HepG2 (cell line): ENCODE results near the gene ABHD2. TPM values are rescaled to one million over a fixed set of nuclear protein-coding genes. Genes with fewer than 3 reads are reported as not detected.

Experiments used
- ATAC-seq: fragments of 200-7000 bp; cut with Tn5 transposase; 3 replicates; pipeline ENCODE4 v1.9.1; 2020; ENCODE audit warnings: mild to moderate bottlenecking, moderate library complexity
- BruUV-seq: library from RNA; stranded (reverse); fragments of 400-500 nt; replicated peaks from 2 replicates; lab custom pipeline; 2021; lab: Mats Ljungman, UMichigan
- CTCF ChIA-PET: fragments of 300-600 bp; formaldehyde crosslinking; extraction: SDS; loops from one replicate; lab custom pipeline; 2021; ENCODE audit warnings: low total read pairs, inconsistent platforms, low intra/inter-chr PET ratio; lab: Yijun Ruan, JAX
- POLR2A ChIA-PET: fragments of 350-600 bp; sonication (Branson Sonifier 250); formaldehyde crosslinking; loops from one replicate; lab custom pipeline; 2020; ENCODE audit warnings: antibody characterized with exemption, inconsistent platforms; lab: Yijun Ruan, JAX
- DNase-seq: peaks from one replicate; pipeline ENCODE4 v3.0.0-alpha.2; 2015; ENCODE audit warnings: low spot score
- FAIRE-seq: peaks from 3 replicates; lab custom pipeline; 2011; peaks lifted over from hg19 to GRCh38; lab: Jason Lieb, UNC
- H2AFZ ChIP-seq: one replicate; pipeline ENCODE4 v1.6.1; 2011; ENCODE audit warnings: low read length, inconsistent platforms
- H3K27ac ChIP-seq: fragments of 300-600 bp; 3 replicates; pipeline ENCODE4 v1.8.0; 2011; ENCODE audit warnings: mixed run types, mild to moderate bottlenecking, mixed read lengths, low read length, inconsistent platforms; ENCODE audit not compliant: insufficient read depth; ENCODE audit errors: extremely low read length
- H3K27me3 ChIP-seq, 2 experiments: fragments of 200-600 bp in 1 of 2; 2 replicates in 1 of 2; 3 replicates in 1 of 2; pipeline versions ENCODE4 v1.6.0 to v1.8.0; 2011; ENCODE audit warnings: low read length in 2 of 2, mild to moderate bottlenecking in 2 of 2, moderate library complexity in 2 of 2, inconsistent platforms in 1 of 2; ENCODE audit not compliant: insufficient read depth in 2 of 2, control insufficient read depth in 1 of 2
- H3K36me3 ChIP-seq, 2 experiments: fragments of 200-600 bp in 1 of 2; replicated peaks in 1 of 2; 2 replicates in 1 of 2; 3 replicates in 1 of 2; pipeline versions ENCODE4 v1.5.1 to v1.8.0; 2011; ENCODE audit warnings: low read length in 2 of 2, inconsistent platforms in 1 of 2; ENCODE audit not compliant: insufficient read depth in 2 of 2, control insufficient read depth in 1 of 2
- H3K4me1 ChIP-seq: 2 replicates; pipeline ENCODE4 v1.5.1; 2012; ENCODE audit warnings: low read length, inconsistent platforms; ENCODE audit not compliant: insufficient read depth
- H3K4me2 ChIP-seq: 2 replicates; pipeline ENCODE4 v1.6.0; 2011; ENCODE audit warnings: low read depth, low read length, inconsistent platforms
- H3K4me3 ChIP-seq, 3 experiments: fragments of 200-600 bp in 1 of 3; sonication (generic), shearing (Covaris generic) in 1 of 3; replicated peaks in 1 of 3; 2 replicates each; pipeline ENCODE4 v1.5.1; 2011 to 2016; ENCODE audit warnings: low read length in 3 of 3, inconsistent platforms in 2 of 3, low read depth in 2 of 3, mild to moderate bottlenecking in 2 of 3, control low read depth in 1 of 3, mixed read lengths in 1 of 3; ENCODE audit not compliant: insufficient read depth in 1 of 3
- H3K79me2 ChIP-seq: one replicate; pipeline ENCODE4 v1.6.1; 2011; ENCODE audit warnings: low read length, inconsistent platforms; ENCODE audit not compliant: insufficient read depth
- H3K9ac ChIP-seq: 2 replicates; pipeline ENCODE4 v1.6.0; 2011; ENCODE audit warnings: mild to moderate bottlenecking, low read depth, low read length, inconsistent platforms; ENCODE audit not compliant: insufficient read depth
- H3K9me3 ChIP-seq: 2 replicates; pipeline ENCODE4 v1.5.1; 2012; ENCODE audit warnings: mild to moderate bottlenecking, low read length
- H4K20me1 ChIP-seq: 2 replicates; pipeline ENCODE4 v1.6.0; 2011; ENCODE audit warnings: inconsistent platforms, mild to moderate bottlenecking, low read length, moderate library complexity; ENCODE audit not compliant: insufficient read depth
- ASH2L ChIP-seq: fragments of 300-600, 200-600 bp; sonication (generic); IDR thresholded peaks from 2 replicates; pipeline ENCODE4 v1.7.0; 2017; ENCODE audit warnings: low read depth, mild to moderate bottlenecking, moderate library complexity, mixed read lengths, low read length; ENCODE audit not compliant: insufficient read length
- HCFC1 ChIP-seq: fragments of 150-350 bp; IDR thresholded peaks from 2 replicates; pipeline ENCODE4 v1.6.1; 2014; ENCODE audit warnings: low read depth, low read length
- MEF2D ChIP-seq: sonication (generic); formaldehyde crosslinking; IDR thresholded peaks from 2 replicates; pipeline ENCODE4 v1.5.1; 2020; ENCODE audit warnings: mild to moderate bottlenecking, missing genetic modification reagents
- PCBP2 ChIP-seq: fragments of 200-400 bp; formaldehyde crosslinking; optimal IDR thresholded peaks from 2 replicates; pipeline ENCODE3; 2018; ENCODE audit warnings: low read length, low read depth; ENCODE audit not compliant: poor library complexity, severe bottlenecking
- ZFP90 ChIP-seq: sonication (generic); formaldehyde crosslinking; IDR thresholded peaks from 2 replicates; pipeline ENCODE4 v1.8.0; 2022; ENCODE audit warnings: missing genetic modification reagents, mild to moderate bottlenecking, inconsistent platforms, borderline replicate concordance
- WGBS: methylation state at CpG from one replicate; pipeline ENCODE4 v1.1.6; 2017; ENCODE audit warnings: low lambda C conversion rate; 5-methylcytosine and 5-hydroxymethylcytosine counted together
- in situ Hi-C: cut with HindIII; loops from 2 replicates; pipeline ENCODE4 v1.10.0; 2017; ENCODE audit warnings: low pct_unique_long_range_greater_than_20kb; ENCODE audit not compliant: extremely low pct_ligation_motif_present
- intact Hi-C: fragments of 100-400 bp; cut with micrococcal nuclease; formaldehyde crosslinking; loops from one replicate; pipeline ENCODE4 v1.10.0; 2022; ENCODE audit not compliant: unreplicated experiment
- polyA plus RNA-seq, 8 experiments: library from polyadenylated mRNA; depleted of rRNA in 3 of 8; stranded (reverse) in 7 of 8; unstranded in 1 of 8; fragments of >200 nt; fragmentation: Illumina TruSeq in 4 of 8; extraction: Trizol in 4 of 8; gene quantifications; 2 replicates each; pipeline versions ENCODE4 v1.2.1 to v1.2.3, GENCODE V29; 2011 to 2016; ENCODE audit warnings: low read depth in 4 of 8, missing spikeins in 1 of 8, mixed read lengths in 1 of 8; ENCODE audit not compliant: insufficient read depth in 1 of 8
- total RNA-seq, 5 experiments: library from RNA; depleted of rRNA; stranded (reverse); fragments of >200 nt; fragmentation: Illumina TruSeq; extraction: Trizol; gene quantifications; 2 replicates each; pipeline ENCODE4 v1.2.3, GENCODE V29; 2016; ENCODE audit warnings: low read depth in 1 of 5
- TF ChIP-seq, protein P1 (sequence below): sonication (generic); formaldehyde crosslinking; IDR thresholded peaks from 2 replicates; pipeline ENCODE4 v1.4.0; 2020; ENCODE audit warnings: missing genetic modification reagents, mild to moderate bottlenecking, borderline replicate concordance
- TF ChIP-seq, protein P2 (sequence below): sonication (generic); formaldehyde crosslinking; IDR thresholded peaks from 2 replicates; pipeline ENCODE4 v1.5.0; 2020; ENCODE audit warnings: mild to moderate bottlenecking, missing genetic modification reagents

ABHD2 gene
- total and polyA plus RNA-seq, 2 of the 13 experiments (the other 11 are each of a cell fraction or from before 2014, with no cell fraction given): 14.8 to 22.4 TPM

DNA sequence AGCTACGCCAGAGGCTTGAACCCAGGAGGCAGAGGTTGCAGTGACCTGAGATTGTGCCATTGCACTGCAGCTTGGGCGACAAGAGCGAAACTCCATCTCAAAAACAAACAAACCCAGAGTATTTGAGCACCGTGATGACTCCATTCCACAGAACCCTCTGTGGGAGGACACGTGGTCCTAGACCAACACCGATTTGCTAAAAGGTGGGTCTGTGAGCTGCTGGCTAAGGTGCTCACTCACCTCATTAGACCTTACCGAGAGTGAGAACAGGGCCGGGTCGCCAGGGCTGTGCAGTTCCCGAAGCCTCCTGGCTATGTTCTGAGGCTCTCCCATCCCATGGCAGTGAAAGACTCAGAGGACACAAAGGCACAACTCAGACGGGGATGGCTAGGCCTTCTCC, 17.9 kb downstream of the ABHD2 start (continued):
- TF ChIP-seq ASH2L: no peak
- no peak for TF ChIP-seq HCFC1
- no peak for TF ChIP-seq PCBP2
- TF ChIP-seq, protein P1, sequence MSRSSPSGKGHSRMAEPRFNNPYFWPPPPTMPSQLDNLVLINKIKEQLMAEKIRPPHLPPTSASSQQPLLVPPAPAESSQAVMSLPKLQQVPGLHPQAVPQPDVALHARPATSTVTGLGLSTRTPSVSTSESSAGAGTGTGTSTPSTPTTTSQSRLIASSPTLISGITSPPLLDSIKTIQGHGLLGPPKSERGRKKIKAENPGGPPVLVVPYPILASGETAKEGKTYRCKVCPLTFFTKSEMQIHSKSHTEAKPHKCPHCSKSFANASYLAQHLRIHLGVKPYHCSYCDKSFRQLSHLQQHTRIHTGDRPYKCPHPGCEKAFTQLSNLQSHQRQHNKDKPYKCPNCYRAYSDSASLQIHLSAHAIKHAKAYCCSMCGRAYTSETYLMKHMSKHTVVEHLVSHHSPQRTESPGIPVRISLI (CRISPR knock-in tag): no peak
- TF ChIP-seq MEF2D: no peak
- TF ChIP-seq, all 625 proteins: peak for 0

DNA sequence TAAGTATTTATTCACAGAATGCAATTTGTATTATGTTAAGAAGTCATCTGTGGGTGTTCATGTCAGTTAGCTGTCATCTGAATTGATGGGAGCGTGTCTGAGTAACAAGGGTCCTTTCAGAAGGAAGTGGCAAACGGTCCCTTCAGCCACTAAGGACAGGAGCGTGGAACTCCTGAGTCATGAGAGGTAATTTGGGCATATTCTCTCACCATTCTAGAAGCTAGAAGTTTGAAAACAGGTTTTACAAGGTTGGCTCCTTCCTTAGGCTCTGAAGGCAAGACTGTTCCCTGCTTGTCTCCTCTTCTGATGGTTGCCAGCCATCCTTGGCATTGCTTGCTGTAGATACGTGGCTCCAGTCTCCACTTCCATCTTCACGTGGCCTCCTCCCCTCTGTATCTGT, 19.7 kb downstream of the ABHD2 start:
- Histone ChIP-seq H3K79me2 (no peaks in the 10 kb centered on the region), H3K9me3 (no peaks in the 10 kb centered on the region), H3K27me3 (no peaks in the 10 kb centered on the region), H2AFZ (no peak overlapping the region), H3K27ac (no peak overlapping the region), H3K4me2 (no peak overlapping the region)
- BruUV-seq: no TSS peak
- no peak for ATAC-seq
- intact Hi-C loops: no loop called here
- POLR2A ChIA-PET: no interaction called here
- no peak for TF ChIP-seq ZFP90 (CRISPR knock-in tag)
- TF ChIP-seq, protein P2, sequence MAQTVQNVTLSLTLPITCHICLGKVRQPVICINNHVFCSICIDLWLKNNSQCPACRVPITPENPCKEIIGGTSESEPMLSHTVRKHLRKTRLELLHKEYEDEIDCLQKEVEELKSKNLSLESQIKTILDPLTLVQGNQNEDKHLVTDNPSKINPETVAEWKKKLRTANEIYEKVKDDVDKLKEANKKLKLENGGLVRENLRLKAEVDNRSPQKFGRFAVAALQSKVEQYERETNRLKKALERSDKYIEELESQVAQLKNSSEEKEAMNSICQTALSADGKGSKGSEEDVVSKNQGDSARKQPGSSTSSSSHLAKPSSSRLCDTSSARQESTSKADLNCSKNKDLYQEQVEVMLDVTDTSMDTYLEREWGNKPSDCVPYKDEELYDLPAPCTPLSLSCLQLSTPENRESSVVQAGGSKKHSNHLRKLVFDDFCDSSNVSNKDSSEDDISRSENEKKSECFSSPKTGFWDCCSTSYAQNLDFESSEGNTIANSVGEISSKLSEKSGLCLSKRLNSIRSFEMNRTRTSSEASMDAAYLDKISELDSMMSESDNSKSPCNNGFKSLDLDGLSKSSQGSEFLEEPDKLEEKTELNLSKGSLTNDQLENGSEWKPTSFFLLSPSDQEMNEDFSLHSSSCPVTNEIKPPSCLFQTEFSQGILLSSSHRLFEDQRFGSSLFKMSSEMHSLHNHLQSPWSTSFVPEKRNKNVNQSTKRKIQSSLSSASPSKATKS: no peak
- TF ChIP-seq, all 625 proteins: peak for 0
- Histone ChIP-seq H3K36me3 (peaks cover 3 to 7% of the 10 kb centered on the region in 2 experiments; a peak in 2 of 5 replicates), H3K4me1 (peaks cover 56% of the 10 kb centered on the region), H3K9ac (no peak overlapping the region), H4K20me1 (no peaks in the 10 kb centered on the region), H3K4me3 (no peak overlapping the region)
- FAIRE-seq (no peak), DNase-seq (no peak)
- CTCF ChIA-PET: interaction anchor here (0.6 kb wide), 1 partner anchor 92 kb away, joined by 3 read pairs; no protein-coding TSS in a partner anchor
- WGBS: 96% methylated on average over 5 of the region's 5 CpGs
- in situ Hi-C loops: no loop called here
